ENCODE data around the gene ENOPH1. TPM values are rescaled to one million over a fixed set of nuclear protein-coding genes. Genes with fewer than 3 reads are reported as not detected.
"Not testable (repeated sequence)": the region's sequence is repeated elsewhere in the genome, so short reads cannot be mapped to it uniquely, and the experiment has no call there.

Gene ENOPH1
- total RNA-seq, 1 donor from 2014 or later, result 35.6 TPM

GRCh38 chr4:82473621-82474164 lies 43.3 kb downstream of the ENOPH1 start:
- no peak for TF ChIP-seq CTCF (conservative IDR thresholded peaks at IDR 0.05)
- Mint-ChIP-seq H3K27ac (no peak overlapping the region), H3K36me3 (no peaks in the 10 kb centered on the region), H3K4me3 (no peak overlapping the region), H3K27me3 (peaks cover 4% of the 10 kb centered on the region), H3K4me1 (ENCODE audit: unreplicated experiment) (no peaks in the 10 kb centered on the region), H3K9me3 (peaks cover 6% of the 10 kb centered on the region)
- DNase-seq (ENCODE audit: extremely low spot score, unreplicated experiment), result peak; percentile 36

- H3K4me3 Mint-ChIP-seq; H3K4me1 Mint-ChIP-seq (ENCODE audit: unreplicated experiment); H3K27ac Mint-ChIP-seq; H3K27me3 Mint-ChIP-seq; H3K36me3 Mint-ChIP-seq; H3K9me3 Mint-ChIP-seq: not testable (repeated sequence)
- peak; percentile 31 for DNase-seq (ENCODE audit: extremely low spot score, unreplicated experiment)
These were observed 45.5 kb downstream of the ENOPH1 start for GRCh38 chr4:82475931-82476330.

- H3K9me3 Mint-ChIP-seq; H3K27ac Mint-ChIP-seq; H3K27me3 Mint-ChIP-seq; H3K4me3 Mint-ChIP-seq; H3K36me3 Mint-ChIP-seq; H3K4me1 Mint-ChIP-seq (ENCODE audit: unreplicated experiment): not testable (repeated sequence)
- peak; percentile 16 for DNase-seq (ENCODE audit: extremely low spot score, unreplicated experiment)
These were observed 47.1 kb downstream of the ENOPH1 start for GRCh38 chr4:82477469-82477868.

GRCh38 chr4:82479562-82479961 lies 49.2 kb downstream of the ENOPH1 start:
- TF ChIP-seq CTCF (conservative IDR thresholded peaks at IDR 0.05), result no peak
- Mint-ChIP-seq H3K27ac (no peak overlapping the region), H3K27me3 (peaks cover 4% of the 10 kb centered on the region), H3K36me3 (no peaks in the 10 kb centered on the region), H3K4me1 (ENCODE audit: unreplicated experiment) (no peaks in the 10 kb centered on the region), H3K4me3 (no peak overlapping the region), H3K9me3 (peaks cover 6% of the 10 kb centered on the region)
- DNase-seq (ENCODE audit: extremely low spot score, unreplicated experiment), result peak; percentile 44

- TF ChIP-seq CTCF (conservative IDR thresholded peaks at IDR 0.05), result no peak
- Mint-ChIP-seq H3K4me1 (ENCODE audit: unreplicated experiment) (no peaks in the 10 kb centered on the region), H3K27me3 (peaks cover 4% of the 10 kb centered on the region), H3K4me3 (no peak overlapping the region), H3K27ac (no peak overlapping the region), H3K36me3 (no peaks in the 10 kb centered on the region), H3K9me3 (peaks cover 6% of the 10 kb centered on the region)
- no peak for DNase-seq (ENCODE audit: extremely low spot score, unreplicated experiment)
These were observed 50.5 kb downstream of the ENOPH1 start for GRCh38 chr4:82480771-82481505.

- peaks cover 1% of the 10 kb centered on the region for H3K36me3 Mint-ChIP-seq
- peaks cover 5% of the 10 kb centered on the region for H3K27me3 Mint-ChIP-seq
- no peak overlapping the region for H3K27ac Mint-ChIP-seq
- no peak overlapping the region for H3K4me3 Mint-ChIP-seq
- no peak for TF ChIP-seq CTCF (conservative IDR thresholded peaks at IDR 0.05)
- H3K4me1 Mint-ChIP-seq (ENCODE audit: unreplicated experiment), result no peaks in the 10 kb centered on the region
- peaks cover 6% of the 10 kb centered on the region for H3K9me3 Mint-ChIP-seq
- DNase-seq (ENCODE audit: extremely low spot score, unreplicated experiment), result no peak
These were observed 51.1 kb downstream of the ENOPH1 start for GRCh38 chr4:82481506-82481840.

Data from type B pancreatic cell (in vitro differentiated cells).